Stimulated activated CD8-positive, alpha-beta memory T cell treated with anti-CD3 and anti-CD28 coated beads, Interleukin-7, amount 100 ng/mL, for 1 hour (primary cell): ENCODE measurements around the gene CLEC16A.

Experiments used
- DNase-seq, 2 donors: peaks; one replicate each; pipeline ENCODE4 v3.0.0-alpha.2; 2020; ENCODE audit warnings: low read depth in 2 of 2

The CLEC16A gene

GRCh38 chr16:11015607-11016006, 71.2 kb downstream of the CLEC16A start:
- DNase-seq: no peak

GRCh38 chr16:11016524-11016988, 72.2 kb downstream of the CLEC16A start:
- no peak for DNase-seq

GRCh38 chr16:11016993-11017392, 72.6 kb downstream of the CLEC16A start:
- DNase-seq: peak; percentile 4 to 10

GRCh38 chr16:11017499-11017898, 73.1 kb downstream of the CLEC16A start:
- DNase-seq: no peak

GRCh38 chr16:11020388-11020787, 76.0 kb downstream of the CLEC16A start:
- no peak for DNase-seq

GRCh38 chr16:11020792-11021551, 76.6 kb downstream of the CLEC16A start:
- DNase-seq: no peak

GRCh38 chr16:11022002-11022401, 77.6 kb downstream of the CLEC16A start:
- no peak for DNase-seq

- no peak for DNase-seq
Measured at GRCh38 chr16:11023262-11024039, 79.1 kb downstream of the CLEC16A start.

- DNase-seq: no peak
Measured at GRCh38 chr16:11024333-11025053, 80.1 kb downstream of the CLEC16A start.

- no peak for DNase-seq
Measured at GRCh38 chr16:11025120-11025531, 80.8 kb downstream of the CLEC16A start.

GRCh38 chr16:11029948-11030347, 85.6 kb downstream of the CLEC16A start:
- no peak for DNase-seq

GRCh38 chr16:11030990-11031510, 86.7 kb downstream of the CLEC16A start:
- DNase-seq: no peak

- DNase-seq: no peak
Measured at GRCh38 chr16:11032000-11032921, 87.9 kb downstream of the CLEC16A start.

- no peak for DNase-seq
Measured at GRCh38 chr16:11032922-11033291, 88.5 kb downstream of the CLEC16A start.

- DNase-seq: no peak
Measured at GRCh38 chr16:11033629-11034420, 89.5 kb downstream of the CLEC16A start.

GRCh38 chr16:11034481-11034931, 90.1 kb downstream of the CLEC16A start:
- no peak for DNase-seq

GRCh38 chr16:11035096-11035495, 90.7 kb downstream of the CLEC16A start:
- no peak for DNase-seq

- no peak for DNase-seq
Measured at GRCh38 chr16:11036040-11036439, 91.7 kb downstream of the CLEC16A start.

- DNase-seq: no peak
Measured at GRCh38 chr16:11036868-11037410, 92.6 kb downstream of the CLEC16A start.

GRCh38 chr16:11038305-11038704, 93.9 kb downstream of the CLEC16A start:
- no peak for DNase-seq
